SU-DHL-6 (cell line): ENCODE measurements around the gene FAM76A.

ENCODE experiments used
- H2AFZ ChIP-seq: fragments of 200-600 bp; sonication (generic); 2 replicates; pipeline ENCODE4 v1.6.1; 2014; ENCODE audit warnings: low read depth, mild to moderate bottlenecking, moderate library complexity, mixed read lengths, antibody characterized with exemption, low read length; ENCODE audit not compliant: severe bottlenecking
- H3F3A ChIP-seq: fragments of 200-600 bp; shearing (Covaris generic); 2 replicates; pipeline ENCODE4 v1.6.0; 2016; ENCODE audit warnings: antibody characterized with exemption, mild to moderate bottlenecking; ENCODE audit not compliant: insufficient read depth
- H3K27ac ChIP-seq: fragments of 200-600 bp; sonication (generic); 2 replicates; pipeline ENCODE4 v1.5.1; 2016; ENCODE audit warnings: low read depth, mild to moderate bottlenecking, low read length, moderate library complexity, mixed read lengths
- H3K27me3 ChIP-seq: fragments of 200-600 bp; sonication (generic), shearing (Covaris generic); 2 replicates; pipeline ENCODE4 v1.6.0; 2014; ENCODE audit warnings: mild to moderate bottlenecking, low read length
- H3K36me3 ChIP-seq: fragments of 200-600 bp; sonication (generic); 2 replicates; pipeline ENCODE4 v1.6.1; 2014; ENCODE audit warnings: mild to moderate bottlenecking, low read length, mixed read lengths
- H3K4me2 ChIP-seq: fragments of 300-600, 200-600 bp; shearing (Covaris generic), sonication (generic); 2 replicates; pipeline ENCODE4 v1.6.0; 2014; ENCODE audit warnings: low read length, low read depth, mild to moderate bottlenecking; ENCODE audit not compliant: poor library complexity, severe bottlenecking
- H3K4me3 ChIP-seq: fragments of 200-600 bp; sonication (generic); 2 replicates; pipeline ENCODE4 v1.5.1; 2014; ENCODE audit warnings: antibody characterized with exemption, low read length, mild to moderate bottlenecking, mixed read lengths; ENCODE audit not compliant: insufficient read depth, poor library complexity, severe bottlenecking
- H3K79me2 ChIP-seq: fragments of 200-600 bp; sonication (generic); 2 replicates; pipeline ENCODE4 v1.6.1; 2014; ENCODE audit warnings: mild to moderate bottlenecking, low read length, moderate library complexity; ENCODE audit not compliant: insufficient read depth
- H3K9ac ChIP-seq: fragments of 200-600 bp; sonication (generic); 2 replicates; pipeline ENCODE4 v1.7.0; 2014; ENCODE audit warnings: mild to moderate bottlenecking, low read length
- H3K9me2 ChIP-seq: fragments of 200-600 bp; sonication (generic); replicated peaks from 2 replicates; pipeline ENCODE4 v1.6.1; 2014; ENCODE audit warnings: low read length; ENCODE audit not compliant: insufficient read depth
- H3K9me3 ChIP-seq: fragments of 200-600 bp; sonication (generic); 2 replicates; pipeline ENCODE4 v1.6.1; 2014; ENCODE audit warnings: low read length, mixed read lengths; ENCODE audit not compliant: insufficient read depth
- H4K20me1 ChIP-seq: fragments of 200-600 bp; sonication (generic); 2 replicates; pipeline ENCODE4 v1.6.1; 2014; ENCODE audit warnings: low read depth, mild to moderate bottlenecking, antibody characterized with exemption, low read length, moderate library complexity, mixed read lengths
- EZH2phosphoT487 ChIP-seq: fragments of 200-600 bp; sonication (generic), shearing (Covaris generic); conservative IDR thresholded peaks from 2 replicates; pipeline ENCODE4 v1.6.1; 2018; ENCODE audit warnings: mild to moderate bottlenecking, antibody characterized with exemption, low read length, moderate library complexity, mixed read lengths
- TF ChIP-seq, protein P1 (sequence below): fragments of 200-600 bp; sonication (generic); IDR thresholded peaks from one replicate; pipeline ENCODE4 v1.5.1; 2017; ENCODE audit warnings: antibody characterized with exemption, mild to moderate bottlenecking, low read length, moderate library complexity; ENCODE audit not compliant: insufficient read depth, poor library complexity, severe bottlenecking

Gene FAM76A

GRCh38 chr1:27713139-27713725 lies 12.5 kb upstream of the FAM76A start:
- Histone ChIP-seq H3K9ac (no peak overlapping the region), H3K79me2 (no peaks in the 10 kb centered on the region), H3F3A (no peaks in the 10 kb centered on the region), H2AFZ (no peak overlapping the region), H3K9me3 (no peaks in the 10 kb centered on the region), H3K4me3 (no peak overlapping the region), H3K36me3 (no peaks in the 10 kb centered on the region), H3K27ac (no peak overlapping the region), H3K27me3 (0 out of 2 replicates have a peak, but pooled peaks cover 5% of the 10 kb centered on the region), H4K20me1 (no peaks in the 10 kb centered on the region), H3K4me2 (no peak overlapping the region), H3K9me2 (no peaks in the 10 kb centered on the region)
- TF ChIP-seq EZH2phosphoT487, result no peak

DNA sequence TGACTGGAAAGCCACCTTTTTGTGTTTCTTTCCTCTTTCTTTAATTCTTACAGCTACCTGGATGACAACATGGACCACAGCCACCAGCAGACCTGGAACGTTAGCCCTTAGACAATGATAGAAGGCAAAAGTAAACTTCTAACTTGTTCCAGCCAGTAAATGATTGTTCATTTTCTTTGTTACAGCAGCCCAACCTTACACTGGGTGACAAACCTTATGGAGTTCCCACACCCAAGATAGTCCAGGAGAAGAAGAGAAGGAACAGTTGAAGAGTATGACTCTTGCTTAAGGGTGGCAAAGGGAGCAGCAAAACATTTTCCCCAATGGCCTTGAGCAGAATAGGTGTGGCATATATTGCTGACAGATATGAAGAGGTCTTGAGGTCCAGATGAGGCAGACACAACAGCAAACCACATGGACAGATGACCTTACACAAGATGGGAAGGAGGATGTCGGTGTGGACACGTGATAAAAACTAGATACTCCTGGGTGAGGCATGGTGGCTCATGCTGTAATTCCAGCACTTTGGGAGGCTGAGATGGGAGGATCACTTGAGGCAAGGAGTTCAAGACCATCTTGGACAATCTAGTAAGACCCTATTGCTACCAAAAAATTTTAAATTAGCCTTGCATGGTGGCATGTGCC lies 11.8 kb upstream of the FAM76A start:
- no peaks in the 10 kb centered on the region for H4K20me1 ChIP-seq
- no peak overlapping the region for H3K27ac ChIP-seq
- 0 out of 2 replicates have a peak, but pooled peaks cover 5% of the 10 kb centered on the region for H3K27me3 ChIP-seq
- no peaks in the 10 kb centered on the region for H3F3A ChIP-seq
- H2AFZ ChIP-seq, result no peak overlapping the region
- TF ChIP-seq, protein P1, sequence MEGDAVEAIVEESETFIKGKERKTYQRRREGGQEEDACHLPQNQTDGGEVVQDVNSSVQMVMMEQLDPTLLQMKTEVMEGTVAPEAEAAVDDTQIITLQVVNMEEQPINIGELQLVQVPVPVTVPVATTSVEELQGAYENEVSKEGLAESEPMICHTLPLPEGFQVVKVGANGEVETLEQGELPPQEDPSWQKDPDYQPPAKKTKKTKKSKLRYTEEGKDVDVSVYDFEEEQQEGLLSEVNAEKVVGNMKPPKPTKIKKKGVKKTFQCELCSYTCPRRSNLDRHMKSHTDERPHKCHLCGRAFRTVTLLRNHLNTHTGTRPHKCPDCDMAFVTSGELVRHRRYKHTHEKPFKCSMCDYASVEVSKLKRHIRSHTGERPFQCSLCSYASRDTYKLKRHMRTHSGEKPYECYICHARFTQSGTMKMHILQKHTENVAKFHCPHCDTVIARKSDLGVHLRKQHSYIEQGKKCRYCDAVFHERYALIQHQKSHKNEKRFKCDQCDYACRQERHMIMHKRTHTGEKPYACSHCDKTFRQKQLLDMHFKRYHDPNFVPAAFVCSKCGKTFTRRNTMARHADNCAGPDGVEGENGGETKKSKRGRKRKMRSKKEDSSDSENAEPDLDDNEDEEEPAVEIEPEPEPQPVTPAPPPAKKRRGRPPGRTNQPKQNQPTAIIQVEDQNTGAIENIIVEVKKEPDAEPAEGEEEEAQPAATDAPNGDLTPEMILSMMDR, result no peak
- no peak for TF ChIP-seq EZH2phosphoT487
- no peaks in the 10 kb centered on the region for H3K9me2 ChIP-seq
- H3K36me3 ChIP-seq, result no peaks in the 10 kb centered on the region
- H3K4me2 ChIP-seq, result no peak overlapping the region
- no peaks in the 10 kb centered on the region for H3K9me3 ChIP-seq
- H3K79me2 ChIP-seq, result no peaks in the 10 kb centered on the region
- H3K4me3 ChIP-seq, result no peak overlapping the region
- no peak overlapping the region for H3K9ac ChIP-seq

GRCh38 chr1:27716262-27716895 lies 9.4 kb upstream of the FAM76A start:
- Histone ChIP-seq H3K79me2 (no peaks in the 10 kb centered on the region), H3K36me3 (no peaks in the 10 kb centered on the region), H3K9me2 (no peaks in the 10 kb centered on the region), H3F3A (no peaks in the 10 kb centered on the region), H3K9ac (no peak overlapping the region), H3K27me3 (0 out of 2 replicates have a peak, but pooled peaks cover 5% of the 10 kb centered on the region), H2AFZ (no peak overlapping the region), H3K4me2 (no peak overlapping the region), H4K20me1 (no peaks in the 10 kb centered on the region), H3K27ac (no peak overlapping the region), H3K9me3 (no peaks in the 10 kb centered on the region), H3K4me3 (no peak overlapping the region)
- no peak for TF ChIP-seq EZH2phosphoT487
- TF ChIP-seq, protein P1, result no peak
